DOHH2 (cell line): ENCODE measurements around the gene KIF24.

ENCODE experiments used
- H3F3A ChIP-seq: fragments of 200-600 bp; sonication (generic), shearing (Covaris generic); 2 replicates; pipeline ENCODE4 v1.6.0; 2016; ENCODE audit warnings: antibody characterized with exemption, mild to moderate bottlenecking; ENCODE audit not compliant: control insufficient read depth, insufficient read depth
- H3K27ac ChIP-seq: fragments of 200-600 bp; sonication (generic); 2 replicates; pipeline ENCODE4 v1.5.1; 2014; ENCODE audit warnings: low read depth, mild to moderate bottlenecking, low read length, moderate library complexity
- H3K27me3 ChIP-seq: fragments of 200-600 bp; sonication (generic); 2 replicates; pipeline ENCODE4 v1.6.1; 2014; ENCODE audit warnings: mild to moderate bottlenecking, low read length, mixed read lengths; ENCODE audit not compliant: control insufficient read depth
- H3K36me3 ChIP-seq: fragments of 200-600 bp; sonication (generic); 2 replicates; pipeline ENCODE4 v1.6.1; 2014; ENCODE audit warnings: mild to moderate bottlenecking, low read length, moderate library complexity, mixed read lengths; ENCODE audit not compliant: control insufficient read depth
- H3K4me1 ChIP-seq: fragments of 200-600 bp; sonication (generic); 2 replicates; pipeline ENCODE4 v1.6.1; 2014; ENCODE audit warnings: mild to moderate bottlenecking, low read length, mixed read lengths; ENCODE audit not compliant: control insufficient read depth
- H3K4me2 ChIP-seq: fragments of 200-600 bp; sonication (generic); 2 replicates; pipeline ENCODE4 v1.6.0; 2014; ENCODE audit warnings: mild to moderate bottlenecking, low read length, moderate library complexity
- H3K4me3 ChIP-seq: fragments of 200-600 bp; sonication (generic); 2 replicates; pipeline ENCODE4 v1.5.1; 2014; ENCODE audit warnings: mild to moderate bottlenecking, low read length, mixed read lengths
- H3K79me2 ChIP-seq: fragments of 200-600 bp; sonication (generic); 2 replicates; pipeline ENCODE4 v1.6.1; 2014; ENCODE audit warnings: mild to moderate bottlenecking, low read length, mixed read lengths; ENCODE audit not compliant: control insufficient read depth
- H3K9me2 ChIP-seq: fragments of 200-600 bp; sonication (generic); replicated peaks from 2 replicates; pipeline ENCODE4 v1.6.1; 2014; ENCODE audit warnings: mild to moderate bottlenecking, low read length, mixed read lengths; ENCODE audit not compliant: control insufficient read depth
- H3K9me3 ChIP-seq: fragments of 200-600 bp; sonication (generic); 2 replicates; pipeline ENCODE4 v1.6.1; 2014; ENCODE audit warnings: antibody characterized with exemption, low read length, mixed read lengths; ENCODE audit not compliant: control insufficient read depth, insufficient read depth
- H4K20me1 ChIP-seq: fragments of 200-600 bp; sonication (generic); 2 replicates; pipeline ENCODE4 v1.6.0; 2014; ENCODE audit warnings: low read depth, mild to moderate bottlenecking, antibody characterized with exemption, low read length, moderate library complexity; ENCODE audit not compliant: control insufficient read depth, insufficient read depth
- EZH2phosphoT487 ChIP-seq: fragments of 200-600 bp; sonication (generic); IDR thresholded peaks from 2 replicates; pipeline ENCODE4 v1.6.1; 2017; ENCODE audit warnings: borderline replicate concordance, mild to moderate bottlenecking, antibody characterized with exemption, low read length, moderate library complexity, mixed read lengths
- TF ChIP-seq, protein P1 (sequence below): fragments of 200-600 bp; sonication (generic); IDR thresholded peaks from one replicate; pipeline ENCODE4 v1.5.1; 2014; ENCODE audit warnings: antibody characterized with exemption, mild to moderate bottlenecking, low read depth, low read length; ENCODE audit not compliant: poor library complexity, severe bottlenecking

Gene KIF24

DNA sequence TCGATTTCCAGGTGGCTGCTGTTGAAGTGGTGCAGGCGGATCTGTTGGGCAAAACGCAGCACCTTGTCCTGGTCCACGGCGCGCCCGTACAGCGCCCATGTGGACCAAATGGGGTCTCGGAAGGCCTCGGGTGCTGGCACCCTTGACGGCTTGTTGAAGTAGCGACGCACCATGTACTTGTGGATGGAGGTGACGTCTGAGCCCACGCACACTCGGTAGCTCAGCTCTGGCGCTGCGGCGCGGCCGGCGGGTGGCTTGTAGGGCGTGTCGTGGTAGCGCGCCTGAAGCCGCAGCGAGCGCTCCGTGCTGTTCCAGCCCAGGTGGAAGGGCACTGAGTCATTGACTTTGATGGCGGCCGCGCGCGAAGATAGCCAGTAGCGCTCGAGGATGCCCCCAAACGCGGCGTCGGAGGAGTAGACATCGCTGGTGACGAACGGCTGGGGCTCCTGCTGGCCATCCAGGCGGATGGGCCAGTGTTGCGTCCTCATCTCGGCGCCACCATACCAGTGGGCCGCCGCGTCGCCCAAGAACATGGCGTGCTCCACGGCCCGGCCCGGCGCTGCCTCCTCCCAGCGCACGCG lies 42.9 kb upstream of the KIF24 start:
- Histone ChIP-seq H3K27me3 (no peaks in the 10 kb centered on the region), H3K4me2 (no peak overlapping the region), H3K36me3 (no peaks in the 10 kb centered on the region), H3K79me2 (no peaks in the 10 kb centered on the region), H3F3A (no peaks in the 10 kb centered on the region), H3K4me3 (no peak overlapping the region), H3K9me2 (no peaks in the 10 kb centered on the region), H3K27ac (no peak overlapping the region), H3K9me3 (no peaks in the 10 kb centered on the region; the same call in 1 of the 2 replicates), H3K4me1 (peaks cover 14% of the 10 kb centered on the region), H4K20me1 (no peaks in the 10 kb centered on the region)
- no peak for TF ChIP-seq EZH2phosphoT487
- TF ChIP-seq, protein P1, sequence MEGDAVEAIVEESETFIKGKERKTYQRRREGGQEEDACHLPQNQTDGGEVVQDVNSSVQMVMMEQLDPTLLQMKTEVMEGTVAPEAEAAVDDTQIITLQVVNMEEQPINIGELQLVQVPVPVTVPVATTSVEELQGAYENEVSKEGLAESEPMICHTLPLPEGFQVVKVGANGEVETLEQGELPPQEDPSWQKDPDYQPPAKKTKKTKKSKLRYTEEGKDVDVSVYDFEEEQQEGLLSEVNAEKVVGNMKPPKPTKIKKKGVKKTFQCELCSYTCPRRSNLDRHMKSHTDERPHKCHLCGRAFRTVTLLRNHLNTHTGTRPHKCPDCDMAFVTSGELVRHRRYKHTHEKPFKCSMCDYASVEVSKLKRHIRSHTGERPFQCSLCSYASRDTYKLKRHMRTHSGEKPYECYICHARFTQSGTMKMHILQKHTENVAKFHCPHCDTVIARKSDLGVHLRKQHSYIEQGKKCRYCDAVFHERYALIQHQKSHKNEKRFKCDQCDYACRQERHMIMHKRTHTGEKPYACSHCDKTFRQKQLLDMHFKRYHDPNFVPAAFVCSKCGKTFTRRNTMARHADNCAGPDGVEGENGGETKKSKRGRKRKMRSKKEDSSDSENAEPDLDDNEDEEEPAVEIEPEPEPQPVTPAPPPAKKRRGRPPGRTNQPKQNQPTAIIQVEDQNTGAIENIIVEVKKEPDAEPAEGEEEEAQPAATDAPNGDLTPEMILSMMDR: no peak

DNA sequence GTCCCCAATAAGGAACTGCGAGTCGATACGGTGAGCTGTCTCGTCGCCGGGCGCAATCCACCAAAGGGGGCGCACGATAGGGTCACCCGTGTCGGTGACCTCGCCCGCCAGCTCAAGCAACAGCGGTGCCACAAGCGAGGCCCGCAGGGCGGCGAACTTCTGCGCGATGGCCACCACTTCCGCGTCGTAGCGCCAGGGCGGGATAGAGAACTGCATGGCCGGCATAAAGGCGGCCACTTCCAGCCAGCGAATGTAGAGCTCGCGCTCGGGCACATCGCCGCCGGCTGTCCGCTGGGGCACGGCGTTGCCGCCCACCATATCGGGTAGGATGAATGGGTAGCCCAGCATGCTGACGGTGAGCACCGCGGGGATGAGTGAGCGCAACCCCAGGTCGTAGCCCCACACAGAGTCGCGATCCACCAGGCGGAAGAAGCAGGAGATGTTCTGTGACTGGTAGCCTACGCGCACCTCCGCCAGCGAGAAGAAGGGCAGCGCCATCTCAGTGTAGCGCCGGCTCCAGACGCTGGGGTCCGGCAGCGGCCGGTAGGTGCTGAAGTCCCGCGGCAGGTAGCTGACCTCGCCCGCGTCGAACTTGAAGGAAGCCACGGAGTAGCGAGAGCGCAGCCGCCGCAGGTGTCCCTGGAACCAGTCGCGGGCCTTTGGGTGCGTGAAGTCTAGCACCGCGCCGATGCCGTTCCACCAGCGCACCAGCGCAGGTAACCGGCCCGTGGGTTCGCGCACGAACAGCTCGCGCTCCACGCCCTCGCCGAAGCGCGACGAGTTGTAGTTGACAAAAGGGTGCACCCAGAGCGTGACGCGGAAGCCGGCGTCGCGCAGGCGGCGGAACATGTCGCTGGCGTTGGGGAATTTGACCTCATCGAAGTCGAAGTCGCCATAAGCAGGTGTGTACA lies 42.2 kb upstream of the KIF24 start:
- Histone ChIP-seq H4K20me1 (no peaks in the 10 kb centered on the region), H3K4me1 (peaks cover 12% of the 10 kb centered on the region), H3K9me2 (no peaks in the 10 kb centered on the region), H3K4me2 (no peak overlapping the region), H3K9me3 (no peaks in the 10 kb centered on the region; the same call in 1 of the 2 replicates), H3K27ac (no peak overlapping the region), H3K27me3 (no peaks in the 10 kb centered on the region), H3K36me3 (no peaks in the 10 kb centered on the region), H3K4me3 (no peak overlapping the region), H3K79me2 (no peaks in the 10 kb centered on the region), H3F3A (no peaks in the 10 kb centered on the region)
- TF ChIP-seq, protein P1: no peak
- no peak for TF ChIP-seq EZH2phosphoT487

DNA sequence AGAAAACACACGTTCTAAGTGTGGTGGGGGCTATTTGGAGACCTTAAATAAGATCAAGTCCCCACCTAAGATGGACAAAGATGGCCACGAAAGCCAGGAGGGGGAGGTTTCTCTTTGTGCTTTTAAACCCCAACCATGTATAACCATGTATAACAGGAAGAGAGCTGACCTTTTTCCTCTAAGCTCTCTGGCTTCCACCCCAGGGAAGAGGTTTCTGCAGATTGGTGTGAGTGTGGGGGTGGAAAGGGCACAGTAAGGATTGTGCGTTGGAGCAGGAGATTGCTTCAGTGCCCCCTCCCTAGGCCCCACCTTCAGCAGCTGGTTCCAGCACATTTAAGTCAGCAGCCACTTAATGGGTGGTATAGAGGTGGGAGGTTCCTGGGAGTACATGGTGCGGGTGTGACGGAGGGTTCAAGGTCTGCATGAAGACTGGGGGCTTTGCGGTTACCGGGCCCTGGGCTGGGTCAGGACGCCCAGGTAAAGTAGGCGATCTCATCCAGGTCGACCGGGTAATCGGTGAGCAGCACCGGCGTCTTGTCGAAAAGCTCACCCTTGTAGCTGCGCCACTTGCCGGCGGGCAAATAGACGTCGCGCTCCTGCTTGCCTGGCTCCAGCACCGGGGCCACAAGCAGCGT lies 41.4 kb upstream of the KIF24 start:
- TF ChIP-seq, protein P1: no peak
- no peak for TF ChIP-seq EZH2phosphoT487
- H3F3A ChIP-seq: no peaks in the 10 kb centered on the region
- H3K4me3 ChIP-seq: no peak overlapping the region
- no peaks in the 10 kb centered on the region for H3K79me2 ChIP-seq
- no peak overlapping the region for H3K4me2 ChIP-seq
- H3K9me3 ChIP-seq: no peaks in the 10 kb centered on the region; the same call in 1 of the 2 replicates
- H3K27ac ChIP-seq: no peak overlapping the region
- H4K20me1 ChIP-seq: no peaks in the 10 kb centered on the region
- no peaks in the 10 kb centered on the region for H3K9me2 ChIP-seq
- H3K4me1 ChIP-seq: peaks cover 4% of the 10 kb centered on the region
- no peaks in the 10 kb centered on the region for H3K36me3 ChIP-seq
- H3K27me3 ChIP-seq: no peaks in the 10 kb centered on the region
